Hindlimb muscle (tissue), 1 donor: ENCODE measurements around the gene MUC3A. TPM values are rescaled to one million over a fixed set of nuclear protein-coding genes. Genes with fewer than 3 reads are reported as not detected.

Experiments
- polyA plus RNA-seq: library from polyadenylated mRNA; unstranded; fragments of 120-200 nt; gene quantifications from one replicate; pipeline ENCODE4 v1.2.1, GENCODE V29; 2013; ENCODE audit not compliant: insufficient read length

The MUC3A gene
- polyA plus RNA-seq, 1 donor: 0.10 TPM

Other genes starting within 250 kb of the MUC3A start
- 21.4 TPM for gene POP7, start 243.4 kb upstream of the MUC3A start, polyA plus RNA-seq
- not detected for gene EPO, start 229.1 kb upstream of the MUC3A start, polyA plus RNA-seq
- not detected for gene ZAN, start 215.9 kb upstream of the MUC3A start, polyA plus RNA-seq
- gene EPHB4, start 122.0 kb upstream of the MUC3A start, polyA plus RNA-seq: 47.2 TPM
- gene SLC12A9, start 96.8 kb upstream of the MUC3A start, polyA plus RNA-seq: 23.5 TPM
- gene TRIP6, start 82.1 kb upstream of the MUC3A start, polyA plus RNA-seq: 41.1 TPM
- gene SRRT, start 74.4 kb upstream of the MUC3A start, polyA plus RNA-seq: 94.3 TPM
- gene UFSP1, start 59.8 kb upstream of the MUC3A start, polyA plus RNA-seq: 2.8 TPM
- 82.8 TPM for gene ACHE, start 53.6 kb upstream of the MUC3A start, polyA plus RNA-seq
- gene MUC12, start 20.0 kb downstream of the MUC3A start, polyA plus RNA-seq: 0.27 TPM
- not detected for gene MUC17, start 70.5 kb downstream of the MUC3A start, polyA plus RNA-seq
- 9.4 TPM for gene TRIM56, start 135.9 kb downstream of the MUC3A start, polyA plus RNA-seq
- gene SERPINE1, start 177.6 kb downstream of the MUC3A start, polyA plus RNA-seq: 5.7 TPM
- 20.5 TPM for gene AP1S1, start 204.9 kb downstream of the MUC3A start, polyA plus RNA-seq
- not detected for gene VGF, start 216.0 kb downstream of the MUC3A start, polyA plus RNA-seq
- gene NAT16, start 230.8 kb downstream of the MUC3A start, polyA plus RNA-seq: not detected